Right lobe of liver (tissue), 6 donors: ENCODE results near the gene B4GALT1. TPM values are rescaled to one million over a fixed set of nuclear protein-coding genes. Genes with fewer than 3 reads are reported as not detected.

Experiments
- ATAC-seq, 4 donors: fragments of 200-7000 bp; cut with Tn5 transposase; one replicate each; pipeline ENCODE4 v1.9.1; 2020; ENCODE audit warnings: mild to moderate bottlenecking in 4 of 4, moderate library complexity in 4 of 4
- DNase-seq, 3 donors: peaks; one replicate each; pipeline ENCODE4 v3.0.0-alpha.2; 2020
- H3K27ac ChIP-seq, 3 donors: fragments of 200-600 bp; one replicate each; pipeline ENCODE4 v1.8.0; 2022
- H3K27me3 ChIP-seq, 2 donors: fragments of 200-600 bp; one replicate each; pipeline ENCODE4 v1.8.0; 2022
- H3K36me3 ChIP-seq, 4 donors: fragments of 200-600 bp; sonication (generic) in 1 of 4; one replicate each; pipeline versions ENCODE4 v1.5.1 to v1.8.0; 2017 to 2022; ENCODE audit warnings: control low read depth in 1 of 4
- H3K4me1 ChIP-seq, 4 donors: fragments of 200-600 bp; sonication (generic) in 1 of 4; one replicate each; pipeline versions ENCODE4 v1.5.1 to v1.8.0; 2017 to 2022; ENCODE audit warnings: control low read depth in 1 of 4
- H3K4me3 ChIP-seq, 3 donors: fragments of 200-600 bp; one replicate each; pipeline ENCODE4 v1.8.0; 2022
- H3K9me3 ChIP-seq, 4 donors: fragments of 200-600 bp; sonication (generic) in 1 of 4; one replicate each; pipeline versions ENCODE4 v1.5.1 to v1.8.0; 2017 to 2022; ENCODE audit warnings: control low read depth in 1 of 4
- POLR2A ChIP-seq: fragments of 450-650 bp; IDR thresholded peaks from one replicate; pipeline ENCODE4 v1.6.1; 2017; ENCODE audit warnings: antibody characterized with exemption, mild to moderate bottlenecking
- WGBS: methylation state at CpG from one replicate; pipeline ENCODE4 v1.1.6; 2018; ENCODE audit warnings: low coverage, low lambda C conversion rate; ENCODE audit not compliant: insufficient coverage; ENCODE audit errors: missing lambda C conversion rate; 5-methylcytosine and 5-hydroxymethylcytosine counted together
- intact Hi-C, 2 donors: fragments of 100-400 bp; cut with DNase I; formaldehyde crosslinking; loops; one replicate each; pipeline versions ENCODE4 v1.11.2 to v1.14.1; 2022
- total RNA-seq, 6 experiments: library from RNA; depleted of rRNA in 2 of 6; stranded (reverse); fragments of >200 nt in 2 of 6; fragmentation: NEBNext Ultra II Directional in 3 of 6; extraction: Animal tissue kit (Norgen Biotek cat#: 25700) in 3 of 6; gene quantifications; one replicate each; pipeline versions ENCODE4 v1.1.0 to v1.2.4, GENCODE V29; 2016 to 2023
- TF ChIP-seq, protein P1 (sequence below), 4 donors: fragments of 200-600 bp in 3 of 4; fragments of 450-650 bp in 1 of 4; IDR thresholded peaks; one replicate each; pipeline versions ENCODE4 v1.5.1 to v1.8.0; 2016 to 2022; ENCODE audit warnings: antibody characterized with exemption in 4 of 4, mild to moderate bottlenecking in 2 of 4
- donor health status: DM: no; HTN: yes; CAD: no.
- donor health status: DM: no; HTN: no; CAD: no.
- donor health status: DM: no; HTN: no; CAD: no.
- donor health status: DM: no; HTN: yes; CAD: no.
- donor health status: DM: no; HTN: yes; CAD: no.

Gene B4GALT1
- total RNA-seq, 6 experiments from 2014 or later: 48.5 to 145 (median 79.5) TPM

DNA sequence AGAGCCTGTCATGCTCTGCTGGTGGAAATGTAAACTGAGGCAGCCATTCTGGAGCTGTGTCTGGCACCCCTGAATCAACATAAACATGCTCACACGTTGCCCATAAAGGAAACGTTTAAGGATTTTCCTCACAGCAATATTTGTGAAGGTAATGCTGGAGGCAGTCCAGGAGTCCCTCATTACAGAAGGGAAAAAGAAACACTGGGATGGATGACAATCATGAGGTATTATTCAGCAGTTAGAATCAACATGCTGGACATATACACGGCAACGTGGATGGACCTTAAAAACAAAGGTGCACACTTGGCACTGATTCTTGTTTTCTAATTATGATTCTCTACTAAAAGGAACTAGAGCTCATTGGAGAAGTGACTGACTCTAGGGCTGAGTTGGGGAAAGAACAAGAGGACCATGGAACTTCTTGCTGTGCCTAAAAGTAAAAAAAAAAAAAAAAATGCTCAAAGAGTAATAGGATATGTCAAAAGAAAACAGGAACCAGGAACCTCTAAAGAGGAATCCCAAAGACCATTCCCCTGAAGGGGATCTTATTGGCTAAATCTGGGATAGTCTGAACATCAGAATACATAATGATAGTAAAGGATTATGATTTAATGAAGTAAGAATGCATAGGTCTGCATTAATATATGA lies 18.6 kb downstream of the B4GALT1 start:
- no peak overlapping the region for H3K27ac ChIP-seq
- WGBS: 25% methylated on average over 4 of the region's 4 CpGs
- intact Hi-C loops: no loop called here
- ATAC-seq: no peak
- DNase-seq: peak in 1 of 3 donors; percentile 23
- peaks cover 0 to 88% (median 26%) of the 10 kb centered on the region in 4 donors for H3K4me1 ChIP-seq
- H3K27me3 ChIP-seq: no peaks in the 10 kb centered on the region
- no peak overlapping the region for H3K4me3 ChIP-seq
- no peaks in the 10 kb centered on the region for H3K36me3 ChIP-seq
- TF ChIP-seq, protein P1, sequence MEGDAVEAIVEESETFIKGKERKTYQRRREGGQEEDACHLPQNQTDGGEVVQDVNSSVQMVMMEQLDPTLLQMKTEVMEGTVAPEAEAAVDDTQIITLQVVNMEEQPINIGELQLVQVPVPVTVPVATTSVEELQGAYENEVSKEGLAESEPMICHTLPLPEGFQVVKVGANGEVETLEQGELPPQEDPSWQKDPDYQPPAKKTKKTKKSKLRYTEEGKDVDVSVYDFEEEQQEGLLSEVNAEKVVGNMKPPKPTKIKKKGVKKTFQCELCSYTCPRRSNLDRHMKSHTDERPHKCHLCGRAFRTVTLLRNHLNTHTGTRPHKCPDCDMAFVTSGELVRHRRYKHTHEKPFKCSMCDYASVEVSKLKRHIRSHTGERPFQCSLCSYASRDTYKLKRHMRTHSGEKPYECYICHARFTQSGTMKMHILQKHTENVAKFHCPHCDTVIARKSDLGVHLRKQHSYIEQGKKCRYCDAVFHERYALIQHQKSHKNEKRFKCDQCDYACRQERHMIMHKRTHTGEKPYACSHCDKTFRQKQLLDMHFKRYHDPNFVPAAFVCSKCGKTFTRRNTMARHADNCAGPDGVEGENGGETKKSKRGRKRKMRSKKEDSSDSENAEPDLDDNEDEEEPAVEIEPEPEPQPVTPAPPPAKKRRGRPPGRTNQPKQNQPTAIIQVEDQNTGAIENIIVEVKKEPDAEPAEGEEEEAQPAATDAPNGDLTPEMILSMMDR (IDR thresholded peaks at IDR 0.05): no peak
- TF ChIP-seq POLR2A: no peak
- no peaks in the 10 kb centered on the region for H3K9me3 ChIP-seq

DNA sequence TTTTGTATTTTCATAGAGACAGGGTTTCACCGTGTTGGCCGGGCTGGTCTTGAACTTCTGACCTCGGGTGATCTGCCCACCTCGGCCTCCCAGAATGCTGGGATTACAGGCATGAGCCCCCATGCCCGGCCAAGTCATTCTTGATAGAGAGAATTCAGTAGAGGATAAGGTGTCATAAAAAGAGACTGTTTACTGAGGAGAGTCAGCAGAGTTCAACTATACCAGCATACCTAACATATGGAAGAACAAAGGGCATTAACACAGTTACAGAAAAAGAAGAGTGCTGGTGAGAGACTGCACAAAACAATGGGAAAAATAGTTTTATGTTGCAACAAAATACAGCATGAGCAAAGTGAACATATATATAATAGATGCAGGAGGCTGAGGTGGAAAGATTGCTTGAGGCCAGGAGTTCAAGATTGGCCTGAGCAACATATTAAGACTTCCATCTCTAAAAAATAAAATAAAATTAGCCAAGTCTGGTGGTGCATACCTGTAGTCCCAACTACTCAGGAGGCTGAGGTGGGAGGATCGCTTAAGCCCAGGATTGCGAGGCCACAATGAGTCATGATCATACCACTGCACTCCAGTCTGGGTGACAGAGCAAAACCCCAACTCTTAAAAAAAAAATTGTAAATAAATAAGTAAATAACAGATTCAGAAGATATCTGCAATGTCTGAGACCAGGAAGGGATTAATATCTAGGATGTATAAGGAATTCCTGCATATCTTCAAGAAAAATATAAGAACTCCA lies 19.5 kb downstream of the B4GALT1 start:
- no peak overlapping the region for H3K27ac ChIP-seq
- TF ChIP-seq, protein P1 (IDR thresholded peaks at IDR 0.05): no peak
- TF ChIP-seq POLR2A: no peak
- peaks cover 0 to 88% (median 30%) of the 10 kb centered on the region in 4 donors for H3K4me1 ChIP-seq
- intact Hi-C loops: no loop called here
- no peak overlapping the region for H3K4me3 ChIP-seq
- no peaks in the 10 kb centered on the region for H3K9me3 ChIP-seq
- DNase-seq: peak in 1 of 3 donors; percentile 3
- 81% methylated on average over 4 of the region's 7 CpGs for WGBS
- H3K36me3 ChIP-seq: no peaks in the 10 kb centered on the region
- no peaks in the 10 kb centered on the region for H3K27me3 ChIP-seq
- no peak for ATAC-seq

DNA sequence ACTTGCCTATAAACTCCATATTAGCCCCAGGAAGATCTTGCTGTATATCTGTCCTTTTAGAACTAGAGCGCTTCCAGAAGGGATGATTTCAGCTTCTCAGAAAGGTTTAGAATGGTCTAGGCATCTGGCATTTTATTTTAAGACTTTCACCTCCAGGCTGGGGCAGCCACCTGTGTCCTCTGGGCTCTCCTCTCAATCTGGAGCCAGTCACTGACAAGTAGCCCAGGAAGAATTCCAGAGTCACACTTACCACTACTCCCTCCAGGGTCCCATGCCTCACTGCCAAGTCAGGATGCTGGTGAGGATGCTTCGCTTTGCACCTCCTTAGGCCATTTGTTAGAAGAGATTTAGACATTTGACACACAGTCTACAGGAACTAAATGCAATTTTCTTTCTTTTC lies 20.8 kb downstream of the B4GALT1 start:
- Histone ChIP-seq H3K27me3 (no peaks in the 10 kb centered on the region), H3K27ac (no peak overlapping the region), H3K36me3 (no peaks in the 10 kb centered on the region), H3K4me1 (peaks cover 0 to 88% (median 34%) of the 10 kb centered on the region in 4 donors), H3K4me3 (no peak overlapping the region), H3K9me3 (no peaks in the 10 kb centered on the region)
- intact Hi-C loops: no loop called here
- peak in 1 of 3 donors; percentile 11 for DNase-seq
- WGBS: 100% methylated on average over 1 of the region's 2 CpGs
- TF ChIP-seq, protein P1 (IDR thresholded peaks at IDR 0.05): no peak
- TF ChIP-seq POLR2A: no peak
- no peak for ATAC-seq

DNA sequence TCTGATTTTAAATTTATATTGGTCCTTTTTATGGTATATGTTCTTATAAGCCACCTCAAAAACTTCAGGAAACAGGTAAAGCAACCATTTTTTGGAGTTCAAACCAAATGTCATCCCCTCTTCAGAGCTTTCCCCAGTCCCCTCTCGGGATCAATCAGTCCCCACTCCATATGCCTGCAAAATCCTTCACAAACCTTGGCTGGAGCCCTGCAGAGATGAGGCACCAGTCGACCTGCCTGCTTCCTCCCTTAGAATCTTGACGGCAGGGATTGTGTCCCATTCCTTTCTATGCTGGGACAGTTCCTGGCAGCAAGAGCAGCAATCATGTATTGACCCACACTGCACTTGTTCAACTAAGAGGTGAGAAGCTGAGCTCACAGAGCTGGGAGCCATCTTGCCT lies 22.6 kb downstream of the B4GALT1 start:
- no peaks in the 10 kb centered on the region for H3K36me3 ChIP-seq
- H3K4me1 ChIP-seq: peaks cover 0 to 89% (median 42%) of the 10 kb centered on the region in 4 donors
- WGBS: 56% methylated on average over 3 of the region's 3 CpGs
- H3K9me3 ChIP-seq: no peaks in the 10 kb centered on the region
- H3K27me3 ChIP-seq: no peaks in the 10 kb centered on the region
- DNase-seq (peak in 1 of 3 donors; percentile 12), ATAC-seq (no peak)
- intact Hi-C loops: no loop called here
- no peak overlapping the region for H3K4me3 ChIP-seq
- no peak overlapping the region for H3K27ac ChIP-seq
- TF ChIP-seq, protein P1 (IDR thresholded peaks at IDR 0.05): no peak
- no peak for TF ChIP-seq POLR2A
